ENCODE results near the gene GRK2. TPM values are rescaled to one million over a fixed set of nuclear protein-coding genes. Genes with fewer than 3 reads are reported as not detected.
"Not testable (repeated sequence)": the region's sequence is repeated elsewhere in the genome, so short reads cannot be mapped to it uniquely, and the experiment has no call there.

The GRK2 gene
- total and polyA plus RNA-seq, 8 donors, result 55.2 to 118 (median 59.4) TPM

DNA sequence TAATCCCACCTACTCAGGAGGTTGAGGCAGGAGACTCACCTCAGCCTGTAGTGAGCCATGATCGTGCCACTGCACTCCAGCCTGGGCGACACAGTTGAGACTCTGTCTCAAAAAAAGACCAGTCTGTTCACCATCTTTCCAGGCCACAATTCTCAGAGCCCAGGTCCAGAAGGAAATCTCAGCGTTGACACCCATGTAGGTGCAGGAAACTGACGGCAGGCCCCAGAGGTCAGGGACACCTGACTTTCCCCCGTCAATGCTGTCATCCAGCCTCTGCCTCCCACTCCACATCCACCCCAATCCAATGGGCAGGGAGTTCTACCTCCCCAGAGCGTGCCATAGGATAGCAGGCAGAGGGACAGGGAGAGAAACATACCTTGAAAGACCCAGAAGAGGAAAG, 5.9 kb upstream of the GRK2 start:
- peaks cover 16 to 38% of the 10 kb centered on the region in 2 donors for H3K4me1 ChIP-seq
- TF ChIP-seq, protein P1, sequence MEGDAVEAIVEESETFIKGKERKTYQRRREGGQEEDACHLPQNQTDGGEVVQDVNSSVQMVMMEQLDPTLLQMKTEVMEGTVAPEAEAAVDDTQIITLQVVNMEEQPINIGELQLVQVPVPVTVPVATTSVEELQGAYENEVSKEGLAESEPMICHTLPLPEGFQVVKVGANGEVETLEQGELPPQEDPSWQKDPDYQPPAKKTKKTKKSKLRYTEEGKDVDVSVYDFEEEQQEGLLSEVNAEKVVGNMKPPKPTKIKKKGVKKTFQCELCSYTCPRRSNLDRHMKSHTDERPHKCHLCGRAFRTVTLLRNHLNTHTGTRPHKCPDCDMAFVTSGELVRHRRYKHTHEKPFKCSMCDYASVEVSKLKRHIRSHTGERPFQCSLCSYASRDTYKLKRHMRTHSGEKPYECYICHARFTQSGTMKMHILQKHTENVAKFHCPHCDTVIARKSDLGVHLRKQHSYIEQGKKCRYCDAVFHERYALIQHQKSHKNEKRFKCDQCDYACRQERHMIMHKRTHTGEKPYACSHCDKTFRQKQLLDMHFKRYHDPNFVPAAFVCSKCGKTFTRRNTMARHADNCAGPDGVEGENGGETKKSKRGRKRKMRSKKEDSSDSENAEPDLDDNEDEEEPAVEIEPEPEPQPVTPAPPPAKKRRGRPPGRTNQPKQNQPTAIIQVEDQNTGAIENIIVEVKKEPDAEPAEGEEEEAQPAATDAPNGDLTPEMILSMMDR (IDR thresholded peaks at IDR 0.05), result no peak

DNA sequence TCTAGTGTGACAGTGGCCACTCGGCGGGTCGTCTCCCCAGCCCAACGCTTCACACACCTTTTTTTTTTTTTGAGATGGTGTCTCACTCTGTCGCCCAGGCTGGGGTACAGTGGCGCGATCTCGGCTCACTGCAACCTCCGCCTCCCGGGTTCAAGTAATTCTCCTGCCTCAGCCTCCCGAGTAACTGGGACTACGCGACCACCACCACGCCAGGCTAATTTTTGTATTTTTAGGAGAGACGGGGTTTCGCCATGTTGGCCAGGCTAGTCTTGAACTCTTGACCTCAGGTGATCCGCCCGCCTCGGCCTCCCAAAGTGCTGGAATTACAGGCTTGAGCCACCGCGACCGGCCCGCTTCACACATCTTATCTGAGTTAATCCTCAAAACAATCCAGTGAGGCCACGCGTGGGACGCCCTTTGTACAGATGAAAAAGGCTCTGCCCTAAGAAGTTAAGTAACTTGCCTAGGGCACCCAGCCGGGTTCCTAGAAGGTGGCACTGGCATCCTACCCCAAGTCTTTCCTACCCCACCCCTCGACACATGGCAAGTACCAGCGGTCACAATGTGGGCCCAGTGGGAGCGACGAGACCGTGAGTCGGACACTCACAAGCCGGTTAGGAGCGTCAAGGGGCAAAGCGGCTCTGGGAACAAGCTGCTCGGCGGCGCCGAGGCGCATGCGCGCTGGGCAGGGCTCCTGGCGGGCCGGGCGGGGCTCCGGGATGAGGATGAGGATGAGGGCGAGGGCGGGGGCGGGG, 5.2 kb upstream of the GRK2 start:
- DNase-seq (peak in 2 of 4 donors; percentile 69 to 93), ATAC-seq (peak; percentile 38)
- H3K4me1 ChIP-seq, result peaks cover 18 to 45% of the 10 kb centered on the region in 2 donors
- peak overlapping the region; percentile 1 to 22 for H3K4me3 ChIP-seq
- intact Hi-C loops (cut with DNase I), result loop anchor here in 1 of 2 donors (5.0 kb wide), 1 partner anchor 116 kb away; no protein-coding TSS in a partner anchor
- not testable (repeated sequence) for H3K27ac ChIP-seq, H3K27me3 ChIP-seq, H3K9me3 ChIP-seq
- peaks cover 0 to 15% of the 10 kb centered on the region in 2 donors for H3K36me3 ChIP-seq

More for the DNA sequence above, 5.9 kb upstream of the GRK2 start:
- peaks cover 0 to 6% of the 10 kb centered on the region in 2 donors for H3K27me3 ChIP-seq
- no peak for ATAC-seq
- no peaks in the 10 kb centered on the region for H3K9me3 ChIP-seq
- H3K36me3 ChIP-seq, result peaks cover 0 to 21% of the 10 kb centered on the region in 2 donors
- H3K4me3 ChIP-seq, result no peak overlapping the region
- no peak overlapping the region for H3K27ac ChIP-seq
- intact Hi-C loops (cut with DNase I), result loop anchor here in 1 of 2 donors (5.0 kb wide), 1 partner anchor 117 kb away; no protein-coding TSS in a partner anchor
- no peak for DNase-seq

DNA sequence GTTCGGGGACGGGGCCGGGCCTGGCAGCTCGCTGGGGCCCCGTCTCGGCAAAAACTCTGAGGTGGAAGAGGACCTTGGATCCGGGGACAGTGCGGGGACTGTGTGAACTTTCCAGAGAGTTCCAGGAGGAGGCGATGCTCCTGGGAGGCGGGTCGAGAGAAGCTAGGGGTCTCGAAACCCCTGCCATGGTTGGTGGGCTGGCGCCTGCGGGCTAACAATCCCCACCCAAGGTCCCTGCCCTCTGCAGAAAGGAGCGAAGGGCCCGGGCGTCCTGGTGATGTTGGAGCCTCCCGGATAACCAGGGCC, 4.7 kb upstream of the GRK2 start:
- no peak overlapping the region for H3K27ac ChIP-seq
- H3K4me3 ChIP-seq, result peak overlapping the region; percentile 1 to 22
- DNase-seq, result no peak
- ATAC-seq, result no peak
- intact Hi-C loops (cut with DNase I), result loop anchor here in 1 of 2 donors (5.0 kb wide), 1 partner anchor 116 kb away; no protein-coding TSS in a partner anchor
- TF ChIP-seq, protein P1 (IDR thresholded peaks at IDR 0.05), result no peak
- H3K9me3 ChIP-seq, result no peaks in the 10 kb centered on the region
- H3K36me3 ChIP-seq, result peaks cover 0 to 10% of the 10 kb centered on the region in 2 donors
- H3K4me1 ChIP-seq, result peaks cover 18 to 45% of the 10 kb centered on the region in 2 donors
- peaks cover 0 to 6% of the 10 kb centered on the region in 2 donors for H3K27me3 ChIP-seq

DNA sequence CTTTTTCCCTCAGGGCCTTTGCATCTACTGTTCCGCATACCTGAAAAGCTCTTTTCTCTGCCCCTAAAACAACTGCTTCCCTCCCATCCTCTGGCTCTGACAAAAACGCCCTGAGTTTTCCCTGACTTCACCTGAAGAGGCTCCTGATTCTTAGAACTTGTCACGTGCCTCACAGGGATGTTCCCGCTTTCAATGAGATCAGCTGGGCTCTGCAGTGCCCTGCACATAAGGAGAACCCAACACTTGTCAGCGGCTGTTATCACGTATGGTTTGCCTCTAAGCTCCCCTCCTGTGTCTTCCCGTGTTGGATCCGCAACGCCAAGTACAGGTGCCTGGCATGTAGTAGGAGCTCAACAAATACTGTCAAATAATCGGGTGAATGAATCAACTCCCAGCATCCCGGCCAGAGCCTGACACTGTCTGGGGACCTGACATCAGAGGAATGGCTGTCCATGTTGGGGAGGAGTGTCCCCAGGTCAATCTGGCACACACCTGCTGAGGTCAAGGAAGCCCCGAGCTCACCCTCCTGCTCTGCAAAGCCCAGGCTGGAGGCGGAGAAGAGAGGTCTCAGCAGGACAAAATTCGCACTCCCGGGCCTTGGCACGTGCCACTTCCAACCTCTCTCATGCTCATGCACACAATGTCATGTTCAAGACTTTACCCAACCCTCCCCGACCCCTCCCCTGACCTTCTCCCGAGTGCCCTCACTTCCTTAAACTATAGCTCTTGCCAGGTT, 4.2 kb upstream of the GRK2 start:
- H3K27me3 ChIP-seq, result peaks cover 0 to 6% of the 10 kb centered on the region in 2 donors
- H3K4me3 ChIP-seq, result no peak overlapping the region
- intact Hi-C loops (cut with DNase I), result loop anchor here in 1 of 2 donors (2.0 to 5.0 kb wide), 2 partner anchors 55 to 115 kb away; no protein-coding TSS in a partner anchor
- peaks cover 0 to 4% of the 10 kb centered on the region in 2 donors for H3K36me3 ChIP-seq
- TF ChIP-seq, protein P1 (IDR thresholded peaks at IDR 0.05), result no peak
- ATAC-seq, result no peak
- DNase-seq, result peak in 1 of 4 donors; percentile 45
- H3K27ac ChIP-seq, result peak overlapping the region; percentile 21 to 82
- H3K9me3 ChIP-seq, result no peaks in the 10 kb centered on the region
- peaks cover 18 to 45% of the 10 kb centered on the region in 2 donors for H3K4me1 ChIP-seq

DNA sequence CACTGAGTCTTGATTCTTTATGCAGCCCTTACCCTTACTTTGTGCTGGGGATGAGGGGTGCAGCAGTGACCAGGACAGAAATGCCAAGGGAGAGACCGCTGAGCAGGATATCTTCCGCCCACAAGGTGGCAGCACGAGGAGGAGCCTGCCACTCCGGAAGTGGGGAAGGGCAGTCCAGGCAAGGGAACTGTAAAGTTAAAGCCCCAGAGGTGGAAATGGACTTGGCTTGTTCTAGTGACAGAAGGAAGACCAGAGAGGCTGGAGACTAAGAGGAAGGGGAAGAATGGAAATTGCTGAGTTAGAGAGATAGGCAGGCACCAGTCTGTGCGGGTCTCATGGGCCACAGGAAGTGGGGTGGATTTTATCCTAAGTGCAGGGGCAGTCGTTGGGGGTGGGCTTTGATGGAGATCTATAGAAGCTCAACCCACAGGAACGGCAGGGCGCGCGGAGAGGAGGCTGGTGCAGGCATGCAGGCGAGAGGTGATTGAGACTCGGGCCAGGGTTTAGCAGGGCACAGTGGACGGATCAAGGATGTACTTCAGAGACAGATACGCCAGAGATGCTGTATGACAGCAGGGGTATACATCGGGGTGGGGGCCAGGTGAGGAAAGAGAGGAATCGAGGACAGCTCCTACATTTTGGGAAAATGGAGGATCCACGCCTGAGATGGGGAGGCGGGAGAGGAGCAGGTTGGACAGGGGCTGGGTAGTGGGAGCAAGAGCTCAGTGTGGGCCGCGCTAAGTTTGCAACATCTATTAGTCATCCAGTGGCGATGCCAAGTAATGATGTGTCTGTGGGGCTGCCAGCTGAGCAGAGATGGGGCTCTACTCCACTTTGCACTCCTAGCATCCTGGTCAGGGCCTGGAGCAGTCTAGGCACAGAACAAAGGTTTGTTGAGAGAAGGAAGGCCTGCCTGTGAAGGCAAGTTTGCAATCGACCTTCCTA, 3.3 kb upstream of the GRK2 start:
- TF ChIP-seq, protein P1 (IDR thresholded peaks at IDR 0.05), result peak; percentile 80 to 88
- DNase-seq, result peak; percentile 60 to 93 (median 84)
- H3K9me3 ChIP-seq, result no peaks in the 10 kb centered on the region
- H3K36me3 ChIP-seq, result peaks cover 0 to 5% of the 10 kb centered on the region in 2 donors
- ATAC-seq, result peak; percentile 79
- H3K4me3 ChIP-seq, result no peak overlapping the region
- H3K4me1 ChIP-seq, result peaks cover 20 to 53% of the 10 kb centered on the region in 2 donors
- peaks cover 0 to 6% of the 10 kb centered on the region in 2 donors for H3K27me3 ChIP-seq
- H3K27ac ChIP-seq, result peak overlapping the region; percentile 21 to 82
- intact Hi-C loops (cut with DNase I), result loop anchor here in 1 of 2 donors (2.0 to 5.0 kb wide), 2 partner anchors 54 to 114 kb away; no protein-coding TSS in a partner anchor

Data from left lung (tissue), 10 donors.